Activated T-helper 17 cell treated with anti-CD3 and anti-CD28 coated beads, Interleukin-2, amount 50 U/mL, for 72 hours (primary cell): ENCODE data around the gene ZPR1. TPM values are rescaled to one million over a fixed set of nuclear protein-coding genes. Genes with fewer than 3 reads are reported as not detected.

Experiments
- ATAC-seq: fragments of 150-1000 bp; cut with Tn5 transposase; replicated peaks from 2 replicates; pipeline ENCODE4 v1.10.0; 2021; ENCODE audit warnings: mild to moderate bottlenecking, moderate library complexity
- H3K27ac Mint-ChIP-seq: one replicate; pipeline ENCODE4 v1.8.0; 2022; ENCODE audit warnings: mixed read lengths
- H3K27me3 Mint-ChIP-seq: one replicate; pipeline ENCODE4 v1.8.0; 2022; ENCODE audit warnings: mixed read lengths
- H3K36me3 Mint-ChIP-seq: one replicate; pipeline ENCODE4 v1.8.0; 2022; ENCODE audit warnings: low read depth, mild to moderate bottlenecking, mixed read lengths
- H3K4me1 Mint-ChIP-seq: one replicate; pipeline ENCODE4 v1.8.0; 2022; ENCODE audit warnings: mixed read lengths
- H3K4me3 Mint-ChIP-seq: one replicate; pipeline ENCODE4 v1.8.0; 2022; ENCODE audit warnings: mild to moderate bottlenecking, mixed read lengths
- H3K9me3 Mint-ChIP-seq: one replicate; pipeline ENCODE4 v1.8.0; 2022; ENCODE audit warnings: mixed read lengths
- total RNA-seq, 2 donors: library from RNA; stranded (reverse); gene quantifications; one replicate each; pipeline ENCODE4 v1.2.3, GENCODE V29; 2022

ZPR1 gene
- total RNA-seq, 2 donors from 2014 or later: 66.4 to 98.1 TPM

DNA sequence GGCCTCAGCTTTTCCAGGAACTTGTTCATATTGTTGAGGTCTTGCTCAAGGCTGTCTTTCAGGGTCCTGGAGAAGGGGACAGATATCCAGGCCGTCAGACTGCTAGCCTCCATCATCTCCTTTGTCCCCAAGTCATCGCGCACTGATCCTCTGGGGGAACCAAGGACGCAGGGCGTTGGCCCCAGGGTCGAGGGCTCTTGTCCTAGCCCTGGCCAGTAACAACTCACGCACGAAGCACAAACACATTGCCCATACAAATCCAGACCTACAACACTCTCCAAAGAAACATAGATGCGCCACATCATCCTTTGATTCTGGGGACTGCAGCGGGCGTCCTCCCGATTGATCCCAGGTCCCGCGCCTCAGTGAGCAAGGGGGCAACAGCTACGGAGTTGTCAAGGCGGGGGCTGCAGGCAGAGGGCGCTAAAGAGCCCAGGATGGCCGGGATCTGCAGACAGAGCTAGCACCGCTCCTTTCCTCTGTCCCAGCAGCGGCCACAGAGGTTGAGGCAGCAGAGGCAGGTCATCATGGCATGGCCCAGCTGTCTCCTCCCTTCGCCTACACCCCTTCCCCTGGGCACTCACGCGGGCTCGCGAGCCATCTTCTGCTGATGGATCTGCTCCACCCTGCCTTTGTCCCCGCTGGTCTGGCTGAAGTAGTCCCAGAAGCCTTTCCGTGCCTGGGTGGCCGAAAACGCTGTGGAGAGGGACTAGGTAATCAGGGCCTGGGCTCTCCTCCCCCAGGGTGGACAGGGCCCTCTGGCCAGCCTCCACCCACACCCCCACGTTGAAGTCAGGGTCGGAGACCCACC lies 3.4 kb upstream of the ZPR1 start:
- peak; percentile 68 for ATAC-seq
- Mint-ChIP-seq H3K4me1 (peaks cover 17% of the 10 kb centered on the region), H3K27ac (no peak overlapping the region), H3K36me3 (peaks cover 17% of the 10 kb centered on the region), H3K9me3 (no peaks in the 10 kb centered on the region), H3K4me3 (no peak overlapping the region), H3K27me3 (no peaks in the 10 kb centered on the region)

DNA sequence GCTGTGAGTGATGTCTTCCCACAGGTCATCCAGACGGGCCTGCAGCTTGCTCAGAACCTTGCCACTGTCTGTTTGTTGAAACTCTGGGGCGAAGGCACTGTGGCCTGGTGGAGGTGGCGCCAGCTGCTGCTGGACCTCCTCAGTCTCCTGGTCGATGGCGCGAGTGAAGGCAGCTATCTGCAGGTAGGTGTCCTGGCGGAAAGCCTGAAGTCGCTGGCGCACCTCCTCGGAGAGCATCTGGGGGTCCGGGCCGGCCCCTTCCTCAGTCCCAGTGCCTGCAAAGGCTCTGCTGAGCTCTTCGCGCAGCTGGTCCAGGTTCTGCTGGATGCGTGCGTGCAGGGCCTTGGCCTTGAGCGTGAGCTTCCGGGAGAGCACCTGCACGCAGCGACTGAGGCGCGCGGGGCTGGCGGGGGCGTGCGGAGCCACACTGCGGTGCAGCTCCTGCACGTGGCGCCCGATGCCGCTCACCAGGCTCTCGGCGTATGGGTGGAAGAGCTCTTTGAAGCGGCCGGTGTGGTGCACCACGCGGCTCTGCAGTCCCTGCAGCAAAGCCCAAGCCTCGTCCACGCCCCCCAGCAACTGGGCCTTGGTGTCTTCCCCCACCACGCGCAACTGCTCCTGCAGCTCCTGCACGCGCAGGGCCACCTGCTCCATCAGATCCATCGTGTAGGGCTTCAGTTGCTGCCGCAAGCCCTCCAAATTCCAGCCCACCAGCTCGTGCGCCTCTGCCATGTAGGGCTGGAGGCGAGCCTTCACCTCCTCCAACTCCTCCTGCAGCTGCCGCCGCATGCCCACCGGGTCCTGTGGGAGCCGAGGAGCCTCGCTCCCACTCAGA lies 2.6 kb upstream of the ZPR1 start:
- H3K36me3 Mint-ChIP-seq: peaks cover 25% of the 10 kb centered on the region
- no peak overlapping the region for H3K27ac Mint-ChIP-seq
- no peaks in the 10 kb centered on the region for H3K27me3 Mint-ChIP-seq
- no peaks in the 10 kb centered on the region for H3K9me3 Mint-ChIP-seq
- ATAC-seq: no peak
- H3K4me3 Mint-ChIP-seq: no peak overlapping the region
- H3K4me1 Mint-ChIP-seq: peaks cover 20% of the 10 kb centered on the region

DNA sequence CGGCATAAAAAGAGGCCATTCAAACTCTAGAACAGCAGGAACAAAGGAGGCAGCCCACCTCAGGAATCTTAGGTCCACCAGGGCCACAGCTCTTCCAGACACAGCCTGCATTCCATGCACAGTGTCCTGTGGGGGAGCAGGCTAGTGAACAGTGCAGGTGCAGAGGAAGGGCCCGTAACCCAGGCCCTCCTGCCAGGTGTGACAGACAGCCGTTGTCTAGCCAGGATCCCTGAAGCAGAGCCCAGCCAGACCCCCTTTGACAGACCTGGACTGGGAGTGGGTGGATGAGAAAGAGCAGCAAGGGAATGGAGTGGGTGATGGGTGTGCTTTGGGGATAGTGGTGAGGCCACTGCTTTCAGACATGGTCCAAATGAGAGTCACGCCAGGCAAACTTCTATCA lies 1.2 kb upstream of the ZPR1 start:
- Mint-ChIP-seq H3K27ac (peak overlapping the region; percentile 98), H3K9me3 (no peaks in the 10 kb centered on the region), H3K27me3 (no peaks in the 10 kb centered on the region), H3K4me3 (peak overlapping the region; percentile 99), H3K36me3 (peaks cover 40% of the 10 kb centered on the region), H3K4me1 (peaks cover 27% of the 10 kb centered on the region)
- no peak for ATAC-seq

- H3K4me1 Mint-ChIP-seq: peaks cover 27% of the 10 kb centered on the region
- ATAC-seq: no peak
- no peaks in the 10 kb centered on the region for H3K27me3 Mint-ChIP-seq
Observed at GRCh38 chr11:116788534-116788933, 711 bp upstream of the ZPR1 start.

GRCh38 chr11:116787436-116787785 lies 412 bp downstream of the ZPR1 start:
- Mint-ChIP-seq H3K27ac (peak overlapping the region; percentile 95), H3K4me1 (peaks cover 38% of the 10 kb centered on the region)
- no peak for ATAC-seq

More at GRCh38 chr11:116788534-116788933, 711 bp upstream of the ZPR1 start:
- H3K9me3 Mint-ChIP-seq: no peaks in the 10 kb centered on the region
- peak overlapping the region; percentile 99 for H3K4me3 Mint-ChIP-seq
- peak overlapping the region; percentile 98 for H3K27ac Mint-ChIP-seq
- H3K36me3 Mint-ChIP-seq: peaks cover 44% of the 10 kb centered on the region

DNA sequence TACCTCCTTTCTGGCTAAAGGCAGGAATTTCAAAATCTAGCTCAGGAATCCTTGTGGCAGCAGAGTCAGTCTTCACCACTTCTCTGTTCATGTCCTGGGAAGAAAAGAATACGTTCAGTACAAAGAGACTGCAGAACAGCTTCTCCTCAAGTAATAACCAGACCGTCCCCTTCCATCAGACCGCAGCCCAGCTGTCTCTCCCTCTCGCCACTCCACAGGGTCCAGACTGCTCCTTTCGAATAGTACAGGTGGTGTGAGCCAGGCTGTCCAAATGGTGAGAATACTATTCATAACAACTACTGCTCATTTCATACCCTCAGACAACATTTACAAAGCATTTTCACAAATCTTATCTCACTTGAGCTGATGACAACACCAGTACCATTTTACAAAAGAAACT lies 857 bp downstream of the ZPR1 start:
- ATAC-seq: no peak
- Mint-ChIP-seq H3K4me1 (peaks cover 42% of the 10 kb centered on the region), H3K36me3 (peaks cover 60% of the 10 kb centered on the region), H3K4me3 (peak overlapping the region; percentile 99), H3K27me3 (no peaks in the 10 kb centered on the region), H3K27ac (peak overlapping the region; percentile 95), H3K9me3 (no peaks in the 10 kb centered on the region)

More at GRCh38 chr11:116787436-116787785, 412 bp downstream of the ZPR1 start:
- no peaks in the 10 kb centered on the region for H3K9me3 Mint-ChIP-seq
- no peaks in the 10 kb centered on the region for H3K27me3 Mint-ChIP-seq
- peak overlapping the region; percentile 99 for H3K4me3 Mint-ChIP-seq
- peaks cover 55% of the 10 kb centered on the region for H3K36me3 Mint-ChIP-seq

GRCh38 chr11:116786326-116786725 lies 1.5 kb downstream of the ZPR1 start:
- H3K36me3 Mint-ChIP-seq: peaks cover 66% of the 10 kb centered on the region
- peak overlapping the region; percentile 80 for H3K27ac Mint-ChIP-seq
- H3K9me3 Mint-ChIP-seq: no peaks in the 10 kb centered on the region
- no peaks in the 10 kb centered on the region for H3K27me3 Mint-ChIP-seq
- peak overlapping the region; percentile 99 for H3K4me3 Mint-ChIP-seq
- peaks cover 45% of the 10 kb centered on the region for H3K4me1 Mint-ChIP-seq
- no peak for ATAC-seq

DNA sequence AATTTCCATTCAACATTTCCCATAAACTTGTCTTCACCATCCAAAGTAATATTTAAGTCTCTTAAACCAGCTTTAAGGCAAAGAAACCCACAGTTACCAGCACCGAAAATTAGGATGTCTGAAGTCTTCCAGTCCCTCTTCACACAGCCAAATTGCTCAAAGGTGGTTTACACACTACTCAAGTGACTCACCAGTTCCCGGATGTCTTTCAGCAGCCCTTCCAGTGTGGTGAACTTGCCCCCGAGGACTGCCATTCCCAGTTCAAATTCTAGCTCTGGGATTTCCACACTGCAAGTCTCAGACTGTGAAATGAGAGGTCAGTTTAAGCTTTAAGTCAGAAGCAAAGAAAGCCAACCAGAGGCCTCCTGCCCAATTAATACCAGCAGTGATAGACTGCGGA lies 5.1 kb downstream of the ZPR1 start:
- peaks cover 54% of the 10 kb centered on the region for H3K4me1 Mint-ChIP-seq
- ATAC-seq: peak; percentile 86

GRCh38 chr11:116778556-116778955 lies 9.3 kb downstream of the ZPR1 start:
- Mint-ChIP-seq H3K36me3 (peaks cover 83% of the 10 kb centered on the region), H3K27ac (peak overlapping the region; percentile 36), H3K4me3 (peak overlapping the region; percentile 6), H3K4me1 (peaks cover 61% of the 10 kb centered on the region), H3K9me3 (no peaks in the 10 kb centered on the region), H3K27me3 (no peaks in the 10 kb centered on the region)
- no peak for ATAC-seq

More for the DNA sequence above, 5.1 kb downstream of the ZPR1 start:
- Mint-ChIP-seq H3K9me3 (no peaks in the 10 kb centered on the region), H3K36me3 (peaks cover 97% of the 10 kb centered on the region), H3K27ac (peak overlapping the region; percentile 93), H3K4me3 (peak overlapping the region; percentile 67), H3K27me3 (no peaks in the 10 kb centered on the region)

DNA sequence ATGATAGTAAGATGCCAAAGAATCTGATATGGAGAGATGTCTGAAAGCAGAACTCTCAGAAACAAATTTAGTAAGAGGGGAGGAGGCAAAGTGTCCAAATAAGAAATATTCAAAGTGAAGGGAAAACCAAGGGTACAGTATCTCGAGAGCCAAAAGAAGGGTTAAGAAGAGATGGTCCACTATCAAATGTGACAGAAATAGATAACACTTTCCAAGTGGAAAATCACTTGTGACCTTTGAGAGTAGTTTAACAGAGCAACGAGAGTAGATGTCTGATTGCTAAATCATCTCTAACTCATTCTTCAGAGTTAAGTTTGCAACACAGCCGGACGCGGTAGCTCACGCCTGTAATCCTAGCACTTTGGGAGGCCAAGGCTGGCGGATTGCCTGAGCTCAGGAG lies 10.8 kb downstream of the ZPR1 start:
- Mint-ChIP-seq H3K27ac (peak overlapping the region; percentile 86), H3K9me3 (no peaks in the 10 kb centered on the region), H3K36me3 (peaks cover 78% of the 10 kb centered on the region), H3K4me1 (peaks cover 49% of the 10 kb centered on the region), H3K27me3 (no peaks in the 10 kb centered on the region), H3K4me3 (peak overlapping the region; percentile 53)
- ATAC-seq: no peak

DNA sequence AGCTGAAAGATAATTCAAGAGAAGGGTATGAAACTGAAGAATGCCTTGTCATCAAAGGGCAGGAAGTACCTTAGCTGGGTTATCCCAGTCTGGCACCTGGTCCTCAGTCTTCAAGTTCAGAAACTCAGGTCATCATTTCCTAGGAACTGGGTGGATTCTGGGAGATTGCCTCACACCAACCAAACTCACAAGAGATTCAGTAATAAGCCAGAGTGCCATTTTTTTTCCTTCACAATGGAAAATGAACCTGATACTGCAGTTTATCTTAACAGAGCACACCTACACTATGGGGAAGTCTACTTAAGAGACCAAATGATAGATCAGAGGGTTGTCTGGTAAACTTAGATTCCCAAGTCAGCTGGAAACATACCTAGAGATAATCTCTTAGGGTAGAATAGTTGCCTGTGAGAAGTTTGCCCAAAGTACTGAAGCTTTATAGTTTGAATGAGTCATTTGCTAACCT lies 11.3 kb downstream of the ZPR1 start:
- ATAC-seq: peak; percentile 24
- H3K9me3 Mint-ChIP-seq: no peaks in the 10 kb centered on the region
- peaks cover 53% of the 10 kb centered on the region for H3K4me1 Mint-ChIP-seq
- H3K36me3 Mint-ChIP-seq: peaks cover 74% of the 10 kb centered on the region
- no peaks in the 10 kb centered on the region for H3K27me3 Mint-ChIP-seq
- H3K4me3 Mint-ChIP-seq: peak overlapping the region; percentile 53
- peak overlapping the region; percentile 86 for H3K27ac Mint-ChIP-seq

- Mint-ChIP-seq H3K27me3 (no peaks in the 10 kb centered on the region), H3K9me3 (no peaks in the 10 kb centered on the region), H3K27ac (peak overlapping the region; percentile 86), H3K4me3 (peak overlapping the region; percentile 53), H3K4me1 (peaks cover 50% of the 10 kb centered on the region), H3K36me3 (peaks cover 68% of the 10 kb centered on the region)
- ATAC-seq: peak; percentile 4
Observed at GRCh38 chr11:116775975-116776374, 11.8 kb downstream of the ZPR1 start.

DNA sequence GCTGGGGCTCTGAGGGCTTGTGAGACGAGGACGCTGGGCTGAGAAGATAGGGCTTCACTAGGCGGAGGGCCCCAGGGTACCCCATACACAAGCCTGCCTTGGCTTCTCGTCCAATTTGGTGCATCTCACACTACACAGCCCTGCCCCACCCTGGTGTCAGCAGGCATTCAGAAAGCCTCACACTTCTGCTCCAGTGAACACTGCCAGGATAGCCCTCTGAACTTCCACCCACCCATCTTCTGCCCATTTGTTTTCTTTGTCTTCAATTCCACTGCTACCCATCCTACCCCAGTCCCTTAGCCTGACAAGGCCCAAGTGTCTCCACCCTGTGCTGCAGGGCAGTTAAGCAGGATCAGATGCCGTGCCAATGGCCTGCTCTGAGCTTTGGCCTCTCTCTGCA lies 13.2 kb downstream of the ZPR1 start:
- H3K36me3 Mint-ChIP-seq: peaks cover 61% of the 10 kb centered on the region

DNA sequence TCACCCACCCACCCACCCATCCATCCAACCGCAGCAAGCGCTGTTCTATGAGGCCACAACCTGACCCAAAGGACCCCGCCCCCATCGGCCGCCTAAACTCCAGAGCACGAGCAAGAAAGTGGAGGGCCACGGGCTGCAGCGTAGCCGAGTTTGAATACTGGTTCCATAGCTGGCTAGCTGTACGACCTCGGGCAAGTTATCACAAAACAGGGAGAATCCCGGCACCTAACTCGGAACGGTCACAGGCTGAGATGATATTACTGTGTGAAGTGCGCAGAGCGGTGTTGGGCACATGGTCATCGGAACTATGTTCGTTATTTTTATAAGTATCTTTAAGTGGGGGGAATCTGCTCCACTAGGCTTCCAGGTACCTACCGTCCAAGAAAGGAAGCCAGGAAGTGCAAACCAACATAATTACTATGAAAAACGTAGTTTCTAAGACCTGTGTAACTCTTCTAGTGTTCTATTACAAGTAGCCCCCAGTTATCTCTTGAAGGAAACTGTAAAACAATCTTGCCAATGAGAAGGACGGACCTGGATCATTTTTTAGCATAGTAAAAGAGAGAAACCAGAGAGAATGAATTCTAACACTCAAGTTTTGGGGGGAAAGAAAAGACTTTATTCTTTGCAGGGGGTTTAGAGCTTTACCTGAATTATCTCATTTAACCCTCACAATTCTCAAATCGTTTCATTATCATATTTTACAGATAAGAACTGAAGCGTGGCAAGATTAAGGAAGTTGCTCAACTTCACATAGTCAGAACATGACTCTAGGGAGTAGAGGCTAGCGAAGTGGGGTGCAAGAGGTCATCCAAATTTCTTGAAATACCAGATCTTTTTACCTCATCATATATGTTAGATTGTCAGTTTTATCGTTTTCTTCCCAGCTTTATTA lies 14.4 kb downstream of the ZPR1 start:
- H3K36me3 Mint-ChIP-seq: peaks cover 61% of the 10 kb centered on the region
- H3K9me3 Mint-ChIP-seq: no peaks in the 10 kb centered on the region
- ATAC-seq: peak; percentile 50
- no peaks in the 10 kb centered on the region for H3K27me3 Mint-ChIP-seq
- peak overlapping the region; percentile 97 for H3K27ac Mint-ChIP-seq
- peak overlapping the region; percentile 92 for H3K4me3 Mint-ChIP-seq
- peaks cover 33% of the 10 kb centered on the region for H3K4me1 Mint-ChIP-seq

More for the DNA sequence above, 13.2 kb downstream of the ZPR1 start:
- no peak for ATAC-seq
- peak overlapping the region; percentile 33 for H3K4me3 Mint-ChIP-seq
- H3K4me1 Mint-ChIP-seq: peaks cover 45% of the 10 kb centered on the region
- H3K27me3 Mint-ChIP-seq: no peaks in the 10 kb centered on the region
- no peak overlapping the region for H3K27ac Mint-ChIP-seq
- H3K9me3 Mint-ChIP-seq: no peaks in the 10 kb centered on the region
